Gastrocnemius medialis (tissue), 4 donors: ENCODE data around the gene NR1H2. TPM values are rescaled to one million over a fixed set of nuclear protein-coding genes. Genes with fewer than 3 reads are reported as not detected.

Experiments used
- ATAC-seq, 2 donors: fragments of 150-250 bp; one replicate each; pipeline ENCODE4 v1.9.1; 2016
- DNase-seq, 2 donors: peaks; one replicate each; pipeline ENCODE4 v3.0.0-alpha.2; 2019
- H3K27ac ChIP-seq, 4 donors: fragments of 200-600 bp; sonication (generic); 1 replicate in 1 of 4; 2 replicates in 3 of 4; pipeline ENCODE4 v1.5.1; 2016 to 2018; ENCODE audit warnings: mild to moderate bottlenecking in 2 of 4, moderate library complexity in 1 of 4
- H3K27me3 ChIP-seq, 3 donors: fragments of 200-600 bp; sonication (generic) in 2 of 3; 1 replicate in 1 of 3; 2 replicates in 2 of 3; pipeline versions ENCODE4 v1.5.1 to v1.6.0; 2016 to 2019; ENCODE audit warnings: mild to moderate bottlenecking in 1 of 3, moderate library complexity in 1 of 3
- H3K36me3 ChIP-seq, 2 donors: fragments of 200-600 bp; sonication (generic) in 1 of 2; one replicate each; pipeline ENCODE4 v1.5.1; 2017 to 2018
- H3K4me1 ChIP-seq, 2 donors: fragments of 200-600 bp; sonication (generic) in 1 of 2; one replicate each; pipeline ENCODE4 v1.5.1; 2016 to 2017; ENCODE audit warnings: mild to moderate bottlenecking in 2 of 2
- H3K4me3 ChIP-seq, 4 donors: fragments of 200-600 bp; sonication (generic) in 3 of 4; 1 replicate in 1 of 4; 2 replicates in 3 of 4; pipeline ENCODE4 v1.5.1; 2016 to 2019; ENCODE audit warnings: mild to moderate bottlenecking in 2 of 4
- H3K9me3 ChIP-seq, 3 donors: fragments of 200-600 bp; sonication (generic) in 2 of 3; 1 replicate in 1 of 3; 2 replicates in 2 of 3; pipeline ENCODE4 v1.5.1; 2016 to 2019
- CTCF ChIP-seq, 5 experiments: fragments of 450-650 bp in 3 of 5; fragments of 200-600 bp in 2 of 5; sonication (generic) in 2 of 5; IDR thresholded peaks in 4 of 5; conservative IDR thresholded peaks in 1 of 5; 1 replicate in 4 of 5; 2 replicates in 1 of 5; pipeline ENCODE4 v1.5.1; 2016 to 2019; ENCODE audit warnings: antibody characterized with exemption in 5 of 5, mild to moderate bottlenecking in 3 of 5, moderate library complexity in 3 of 5
- POLR2A ChIP-seq, 2 donors: fragments of 450-650 bp; IDR thresholded peaks; one replicate each; pipeline ENCODE4 v1.6.1; 2017; ENCODE audit warnings: antibody characterized with exemption in 2 of 2, mild to moderate bottlenecking in 2 of 2, moderate library complexity in 2 of 2
- in situ Hi-C, 4 donors: fragments of 200-750 bp; cut with MboI; loops; one replicate each; pipeline versions ENCODE4 v1.15.0 to v1.8.0; 2017; ENCODE audit warnings: low sequenced_read_pairs in 4 of 4
- intact Hi-C: fragments of 100-400 bp; cut with DNase I; formaldehyde crosslinking; loops from one replicate; pipeline ENCODE4 v1.15.1; 2023; ENCODE audit warnings: low total_unique reads
- total RNA-seq, 4 donors: library from RNA; depleted of rRNA; stranded (reverse); fragments of >200 nt; gene quantifications; one replicate each; pipeline versions ENCODE4 v1.1.0 to v1.2.3, GENCODE V29; 2016

Gene NR1H2
- total RNA-seq, 4 donors from 2014 or later, result 155 to 232 (median 200) TPM

- no peaks in the 10 kb centered on the region for H3K27me3 ChIP-seq
- intact Hi-C loops, result loop anchor here (1.0 kb wide), 2 partner anchors 45 to 92 kb away; no protein-coding TSS in a partner anchor
- ATAC-seq, result peak; percentile 94 to 97
- TF ChIP-seq CTCF (IDR thresholded peaks at IDR 0.05 in 4 of 5, conservative IDR thresholded peaks at IDR 0.05 in 1 of 5) (peak; percentile 71 to 93 (median 89)), POLR2A (IDR thresholded peaks at IDR 0.05) (no peak)
- peak; percentile 70 to 83 for DNase-seq
- H3K27ac ChIP-seq, result peak overlapping the region; percentile 49 to 75 (median 64)
- peaks cover 3 to 7% of the 10 kb centered on the region in 2 donors for H3K4me1 ChIP-seq
- H3K9me3 ChIP-seq, result no peaks in the 10 kb centered on the region
- peak overlapping the region; percentile 64 to 74 (median 68) for H3K4me3 ChIP-seq
- in situ Hi-C loops, result loop anchor here (5.0 to 25.0 kb wide), 4 partner anchors 46 to 416 kb away; partner anchors contain the start of gene SPIB (in 2 of the 4)
- no peaks in the 10 kb centered on the region for H3K36me3 ChIP-seq
Measured at GRCh38 chr19:50368649-50369570, 7.3 kb upstream of the NR1H2 start.

- H3K4me1 ChIP-seq, result peaks cover 8 to 12% of the 10 kb centered on the region in 2 donors
- H3K36me3 ChIP-seq, result no peaks in the 10 kb centered on the region
- no peak overlapping the region for H3K27ac ChIP-seq
- H3K27me3 ChIP-seq, result no peaks in the 10 kb centered on the region
- H3K9me3 ChIP-seq, result no peaks in the 10 kb centered on the region
- intact Hi-C loops, result no loop called here
- DNase-seq (no peak), ATAC-seq (no peak)
- H3K4me3 ChIP-seq, result no peak overlapping the region
- no peak for TF ChIP-seq POLR2A (IDR thresholded peaks at IDR 0.05)
- TF ChIP-seq CTCF (IDR thresholded peaks at IDR 0.05 in 4 of 5, conservative IDR thresholded peaks at IDR 0.05 in 1 of 5), result no peak
- in situ Hi-C loops, result loop anchor here in 1 of 4 donors (25.0 kb wide), 1 partner anchor 90 kb away; no protein-coding TSS in a partner anchor
Measured at GRCh38 chr19:50371914-50372475, 4.3 kb upstream of the NR1H2 start.

- ATAC-seq (no peak), DNase-seq (no peak)
- H3K27me3 ChIP-seq, result no peaks in the 10 kb centered on the region
- H3K27ac ChIP-seq, result peak overlapping the region; percentile 95 to 100 (median 99)
- in situ Hi-C loops, result no loop called here
- H3K9me3 ChIP-seq, result no peaks in the 10 kb centered on the region
- TF ChIP-seq CTCF (IDR thresholded peaks at IDR 0.05 in 4 of 5, conservative IDR thresholded peaks at IDR 0.05 in 1 of 5), result no peak
- TF ChIP-seq POLR2A (IDR thresholded peaks at IDR 0.05), result no peak
- H3K36me3 ChIP-seq, result peaks cover 0 to 46% of the 10 kb centered on the region in 2 donors
- H3K4me3 ChIP-seq, result peak overlapping the region in 2 of 4 donors; percentile 93 to 99
- intact Hi-C loops, result loop anchor here (2.0 to 5.0 kb wide), 3 partner anchors 52 to 990 kb away; partner anchors contain the start of genes CLDND2, ETFB and JOSD2
- peaks cover 8 to 12% of the 10 kb centered on the region in 2 donors for H3K4me1 ChIP-seq
Measured at GRCh38 chr19:50377051-50377461, 799 bp downstream of the NR1H2 start.

- DNase-seq (no peak), ATAC-seq (no peak)
- no peak for TF ChIP-seq POLR2A (IDR thresholded peaks at IDR 0.05)
- TF ChIP-seq CTCF (IDR thresholded peaks at IDR 0.05 in 4 of 5, conservative IDR thresholded peaks at IDR 0.05 in 1 of 5), result no peak
- Histone ChIP-seq H3K36me3 (peaks cover 0 to 50% of the 10 kb centered on the region in 2 donors), H3K27ac (peak overlapping the region in 1 of 4 donors; percentile 95), H3K9me3 (no peaks in the 10 kb centered on the region), H3K4me3 (no peak overlapping the region), H3K4me1 (peaks cover 8 to 11% of the 10 kb centered on the region in 2 donors), H3K27me3 (no peaks in the 10 kb centered on the region)
- intact Hi-C loops, result loop anchor here (2.0 to 5.0 kb wide), 3 partner anchors 51 to 990 kb away; partner anchors contain the start of genes CLDND2, ETFB and JOSD2
- in situ Hi-C loops, result no loop called here
Measured at GRCh38 chr19:50377517-50377916, 1.3 kb downstream of the NR1H2 start.
